ENCODE data around the gene SLC17A9.

Gene SLC17A9

DNA sequence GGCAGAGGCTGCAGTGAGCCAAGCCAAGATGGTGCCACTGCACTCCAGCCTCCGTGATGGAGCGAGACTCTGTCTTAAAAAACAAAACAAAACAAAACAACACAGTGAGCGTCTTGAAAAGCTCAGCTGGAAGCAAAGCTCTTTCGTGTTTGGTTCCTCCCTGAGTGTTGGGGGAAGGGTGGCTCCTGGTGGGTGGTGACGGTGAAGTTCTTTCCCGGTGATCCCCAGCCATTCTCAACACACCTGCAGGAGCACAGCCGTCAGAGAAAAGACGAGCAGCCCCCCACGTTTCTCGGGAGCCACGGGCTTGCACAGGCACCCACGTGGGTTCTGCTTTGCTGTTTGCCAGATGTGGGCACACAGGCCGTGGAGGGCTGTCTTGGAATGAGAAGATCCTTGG is 51.0 kb downstream of the SLC17A9 start:
- no peak for DNase-seq (ENCODE audit: low read depth)

DNA sequence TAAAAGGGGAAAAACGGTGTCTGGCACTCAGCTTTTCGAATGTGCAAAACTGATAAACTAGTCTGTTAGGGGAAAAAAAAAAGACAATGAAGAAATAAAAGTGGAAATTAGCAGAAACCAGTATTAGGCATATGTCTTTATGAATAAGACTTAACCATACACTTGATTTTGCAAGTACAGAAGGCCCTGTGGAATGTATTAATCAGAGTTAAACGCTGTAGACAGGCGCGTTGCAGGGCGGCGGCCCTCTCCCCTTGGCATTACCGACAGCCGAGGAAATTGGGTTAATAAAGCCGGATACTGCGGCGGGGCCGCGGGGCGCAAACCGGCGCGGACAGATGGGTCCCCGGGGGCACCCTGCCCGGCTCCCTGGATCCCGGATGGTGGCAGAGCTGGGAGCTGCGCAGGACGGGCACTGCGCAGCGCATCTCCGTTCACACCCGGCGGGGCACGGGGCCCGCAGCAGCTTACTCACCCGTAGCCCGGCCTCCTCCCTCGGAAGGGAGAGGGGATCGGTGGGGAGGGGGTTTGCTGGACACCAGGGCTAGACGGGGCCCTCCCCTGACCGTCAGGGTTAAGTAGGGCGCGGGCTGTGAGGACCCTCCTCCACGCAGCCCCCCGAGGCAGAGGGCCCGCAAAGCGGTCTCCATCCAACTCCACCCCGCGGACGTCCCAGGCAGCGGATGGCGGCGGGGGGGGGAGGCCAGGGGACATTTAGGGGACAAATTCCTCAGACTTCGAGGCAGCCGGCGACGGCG is 52.3 kb downstream of the SLC17A9 start:
- DNase-seq (ENCODE audit: low read depth), result no peak

DNA sequence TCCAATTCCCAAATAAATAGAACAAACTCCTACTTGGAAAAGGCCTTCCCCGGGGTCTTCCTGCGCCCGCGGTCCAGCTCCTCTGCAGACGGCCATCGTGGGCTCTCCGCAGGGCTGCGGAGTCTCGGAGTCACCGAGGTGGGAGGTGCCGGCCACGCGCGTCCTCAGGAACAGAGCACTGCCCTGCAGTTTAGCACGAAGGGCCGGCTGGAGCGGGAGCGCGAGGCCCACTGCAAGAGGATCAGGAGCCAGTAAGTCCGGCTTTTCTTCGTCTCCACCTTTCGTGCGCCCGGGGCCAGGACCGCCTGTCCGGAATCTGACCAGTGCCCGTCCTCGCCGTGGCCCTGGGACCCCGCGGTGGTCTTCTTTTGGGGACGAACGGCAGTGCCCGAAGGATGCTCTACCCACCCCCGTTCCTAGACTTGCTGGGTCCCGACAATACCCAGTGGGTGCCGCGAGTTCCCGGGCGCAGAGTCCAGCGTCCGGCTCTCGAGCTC is 52.9 kb downstream of the SLC17A9 start:
- DNase-seq (ENCODE audit: low read depth), result no peak

DNA sequence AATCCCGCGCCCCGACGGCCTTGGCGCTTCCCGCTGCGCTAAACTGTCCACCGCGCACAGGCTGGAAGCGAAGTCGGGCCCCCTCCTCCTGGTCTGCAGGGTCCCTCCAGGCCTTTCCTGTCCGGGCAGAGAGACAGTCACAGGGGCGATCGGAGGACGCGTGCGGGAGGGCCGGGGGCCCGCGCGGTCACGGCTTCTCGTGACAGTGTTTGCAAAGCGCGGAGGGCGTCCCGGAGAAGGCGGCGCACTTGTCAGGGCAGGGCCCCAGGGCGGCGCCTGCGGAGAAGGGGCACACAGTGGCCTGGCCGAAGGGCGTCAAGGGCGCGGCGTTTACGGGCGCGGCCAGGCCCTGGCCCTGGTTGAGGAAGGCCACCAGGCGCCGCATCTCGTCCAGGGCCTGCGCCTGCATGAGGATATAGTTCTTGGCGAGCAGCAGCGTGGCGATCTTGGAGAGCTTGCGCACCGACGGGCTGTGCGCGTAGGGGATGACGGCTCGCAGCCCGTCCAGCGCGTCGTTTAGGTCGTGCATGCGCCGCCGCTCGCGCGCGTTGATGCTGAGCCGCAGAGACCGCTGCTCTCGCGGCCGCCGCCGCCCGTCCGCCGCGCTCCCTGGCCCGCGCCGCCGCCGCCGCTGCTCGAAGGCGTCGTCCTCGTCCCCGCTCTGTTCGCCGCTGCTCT is 53.5 kb downstream of the SLC17A9 start:
- DNase-seq (ENCODE audit: low read depth), result no peak

DNA sequence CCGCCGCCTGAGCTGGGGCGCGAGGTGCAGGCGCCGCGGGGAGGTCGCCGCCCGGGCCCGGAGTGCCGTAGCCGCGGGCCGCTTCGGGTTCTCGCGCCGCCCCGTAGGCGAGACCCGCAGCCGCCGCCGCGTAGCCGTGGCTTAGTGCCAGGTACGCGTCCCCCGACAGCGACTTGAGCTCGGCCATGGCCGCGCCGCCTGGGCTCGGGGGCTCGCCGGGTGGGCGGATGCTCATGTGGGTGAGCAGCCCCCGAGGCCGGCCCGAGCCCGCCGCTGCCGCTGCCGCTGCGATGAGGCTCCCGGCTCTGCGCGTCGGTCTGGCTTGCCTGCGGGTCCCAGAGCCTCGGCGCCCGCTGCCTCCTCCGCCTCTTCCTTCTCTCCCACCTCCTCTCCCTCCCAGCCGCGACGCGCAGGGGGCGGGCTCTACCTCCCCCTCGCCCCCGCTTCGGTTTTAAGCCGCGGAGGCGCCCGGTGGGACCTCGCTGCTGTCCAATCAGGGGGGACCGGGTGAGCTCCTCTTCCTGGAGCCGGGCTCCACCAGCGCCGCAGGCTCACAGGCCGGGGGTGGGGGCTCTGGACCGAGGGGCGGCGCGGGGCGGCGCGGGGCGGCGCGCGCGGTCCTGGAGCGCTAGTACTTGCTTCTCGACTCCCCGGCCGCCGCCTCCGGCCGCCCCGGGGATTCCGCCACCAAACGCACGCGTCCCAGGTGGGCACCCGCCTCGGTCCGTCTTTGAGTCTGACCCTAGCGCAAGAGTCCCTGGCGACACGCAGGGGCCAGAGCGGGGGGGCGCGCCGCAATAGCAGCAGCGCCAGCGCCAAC is 54.2 kb downstream of the SLC17A9 start, which contains the start of gene BHLHE23:
BHLHE23 (minus strand) TSS at position 425 of the 820 bp plus-strand sequence; CDS start at position 235, 190 bp downstream.
- DNase-seq (ENCODE audit: low read depth), result no peak

DNA sequence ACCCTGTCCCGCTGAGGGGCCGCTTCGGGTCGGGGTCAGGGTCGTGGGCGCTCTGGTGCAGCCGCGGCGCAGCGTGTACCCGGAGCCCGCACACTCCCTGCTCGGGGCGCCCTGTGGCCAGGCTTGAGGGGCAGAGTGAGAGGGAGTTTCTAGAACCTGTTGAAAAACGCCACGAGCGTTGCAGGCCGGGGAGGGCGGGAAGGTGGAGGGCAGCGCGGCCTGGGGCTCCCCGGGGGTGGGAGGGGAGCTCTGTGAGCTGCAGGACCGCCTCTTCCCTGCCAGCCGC is 54.8 kb downstream of the SLC17A9 start:
- no peak for DNase-seq (ENCODE audit: low read depth)

DNA sequence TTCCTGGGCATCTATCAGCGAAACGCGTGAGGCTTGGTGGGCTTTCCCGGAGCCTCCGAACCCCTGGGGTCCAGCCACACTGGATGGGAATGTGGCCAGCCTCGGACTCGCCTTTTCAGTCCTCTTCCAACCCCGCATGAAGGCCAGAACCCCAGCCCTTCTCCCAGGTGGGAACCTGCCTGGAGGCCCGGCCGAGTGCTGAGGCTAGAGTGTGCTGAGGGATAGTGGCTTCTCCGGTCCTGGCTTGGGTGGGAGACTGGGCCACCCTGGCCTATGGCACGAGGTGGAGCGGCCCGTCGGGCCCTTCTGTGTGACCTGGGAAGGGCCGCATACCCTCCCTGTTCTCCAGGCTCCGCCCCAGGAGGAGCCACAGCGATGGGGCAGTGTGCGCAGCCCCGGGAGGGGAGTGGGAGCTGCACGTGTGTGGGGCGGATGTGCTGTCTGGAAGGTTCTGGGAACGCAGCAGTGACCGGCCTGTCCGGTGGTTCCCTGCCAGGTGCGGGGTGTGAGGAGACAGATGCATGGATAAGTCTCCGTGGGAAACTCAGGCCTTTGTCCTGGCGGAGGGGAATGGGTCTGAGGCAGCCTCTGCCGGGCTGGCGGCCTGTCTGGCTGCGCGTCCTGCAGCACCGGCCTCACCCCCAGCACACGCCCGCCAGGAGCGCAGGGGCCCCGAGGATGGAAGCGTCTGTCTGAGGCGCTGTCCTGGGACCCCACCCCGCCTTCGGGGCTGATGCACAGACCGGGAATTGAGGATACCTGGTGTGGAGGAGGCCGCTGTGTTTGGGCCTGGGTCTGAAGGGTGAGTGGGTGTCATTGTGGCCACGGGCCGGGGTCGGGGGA is 55.4 kb downstream of the SLC17A9 start:
- DNase-seq (ENCODE audit: low read depth), result no peak

DNA sequence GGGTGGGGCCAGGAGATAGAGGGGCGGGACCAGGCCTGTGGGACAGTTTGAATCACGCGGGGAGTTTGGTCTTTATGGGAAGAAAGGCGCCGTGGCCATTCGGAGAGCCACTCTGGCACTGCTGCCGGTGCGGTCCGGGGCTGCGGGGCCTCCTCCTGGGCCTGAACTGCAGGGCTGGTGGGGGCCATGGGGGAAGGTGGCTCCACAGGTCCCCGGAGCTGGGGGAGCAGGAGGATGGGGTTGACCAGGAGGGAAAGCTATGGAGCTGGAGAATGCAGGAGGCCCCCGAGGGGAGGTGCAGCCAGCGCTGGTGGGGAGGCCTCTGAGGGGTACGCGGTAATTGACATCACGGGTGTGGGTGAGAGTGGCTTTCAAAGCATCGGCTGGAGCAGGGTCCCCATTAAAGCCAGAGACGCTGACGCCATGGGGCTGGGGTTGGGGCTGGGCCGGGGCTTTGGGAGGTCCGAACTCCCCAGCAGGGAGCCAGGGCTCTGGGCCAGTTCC is 56.1 kb downstream of the SLC17A9 start:
- no peak for DNase-seq (ENCODE audit: low read depth)

DNA sequence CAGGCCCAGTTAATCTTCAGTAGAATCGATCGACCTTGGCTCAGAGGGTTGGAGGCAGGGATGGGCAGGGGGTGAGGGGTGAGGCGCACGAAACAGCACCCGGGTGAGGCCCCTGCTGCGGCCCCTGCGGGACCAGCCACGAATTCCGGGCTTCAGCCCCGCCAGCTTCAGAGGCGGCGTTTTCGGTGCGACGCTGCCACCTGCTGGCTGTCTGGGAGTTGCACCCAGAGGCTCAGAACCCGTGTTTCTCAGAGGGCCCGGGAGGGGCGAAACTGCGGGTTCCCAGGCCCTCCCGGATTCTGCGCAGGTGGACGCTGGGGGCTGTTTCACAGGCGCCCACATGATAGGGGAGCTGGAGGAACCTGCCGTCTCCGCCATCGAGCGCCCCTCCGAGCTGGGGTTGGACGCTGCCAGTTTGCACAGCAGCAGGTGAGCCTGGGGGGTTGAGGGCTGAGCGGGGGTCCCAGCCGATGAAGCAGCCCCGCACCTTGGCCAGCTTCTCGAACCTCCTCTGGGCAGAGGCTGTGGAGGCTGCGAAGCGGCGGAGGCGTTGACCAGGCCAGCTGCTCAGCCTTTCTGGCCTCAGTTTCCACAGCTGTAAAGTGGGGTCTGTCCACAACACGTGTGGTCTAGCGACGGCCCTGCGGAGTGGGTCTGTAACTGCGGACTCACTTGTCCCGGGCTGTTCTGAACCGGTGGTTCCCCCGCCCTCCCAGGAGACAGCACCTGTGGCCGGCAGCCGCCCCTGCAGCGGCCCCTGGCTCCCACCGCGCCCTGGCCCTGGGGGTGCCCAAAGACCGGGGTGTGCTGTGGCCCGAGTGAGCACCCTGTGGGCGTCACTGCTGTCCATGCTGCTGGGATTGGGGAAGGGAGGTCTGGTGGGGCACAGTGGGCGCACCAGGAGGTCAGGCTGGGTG is 56.8 kb downstream of the SLC17A9 start:
- DNase-seq (ENCODE audit: low read depth), result peak; percentile 73

DNA sequence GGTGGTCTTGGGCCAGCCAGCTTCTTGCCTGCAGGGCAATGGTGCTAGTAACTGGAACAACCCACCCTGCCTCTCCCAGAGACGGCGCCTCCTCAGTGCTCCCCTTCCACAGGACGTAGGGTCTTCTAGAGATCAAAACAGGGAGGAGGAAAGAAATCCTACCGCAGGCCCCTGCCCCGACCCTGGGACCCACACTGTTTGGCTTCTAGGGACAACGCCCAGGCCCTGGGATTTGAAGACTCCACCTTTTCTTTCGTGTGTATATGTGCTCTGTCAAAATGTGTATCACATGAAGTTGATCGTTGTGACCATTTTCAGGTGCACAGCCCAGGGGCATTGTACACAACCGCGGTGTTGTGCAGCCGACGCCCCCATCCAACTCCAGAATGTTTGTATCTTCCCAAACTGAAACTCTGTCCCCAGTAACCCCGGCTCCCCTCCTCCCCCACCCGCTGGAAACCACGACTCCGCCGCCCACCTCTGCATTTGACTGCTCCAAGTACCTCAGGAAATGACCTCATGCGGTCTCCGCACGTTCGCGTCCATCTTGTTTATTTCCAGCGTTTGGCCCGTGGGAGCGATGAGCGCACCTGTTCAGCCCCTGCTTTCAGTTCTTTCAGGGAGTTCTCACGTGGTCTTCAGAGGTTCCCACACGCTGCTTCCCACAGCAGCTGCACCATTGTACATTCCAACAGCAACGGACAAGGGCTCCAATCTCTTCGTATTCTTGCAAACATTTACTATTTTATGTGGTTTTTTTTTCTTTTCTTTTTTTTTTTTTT is 57.7 kb downstream of the SLC17A9 start:
- DNase-seq (ENCODE audit: low read depth), result peak; percentile 44

DNA sequence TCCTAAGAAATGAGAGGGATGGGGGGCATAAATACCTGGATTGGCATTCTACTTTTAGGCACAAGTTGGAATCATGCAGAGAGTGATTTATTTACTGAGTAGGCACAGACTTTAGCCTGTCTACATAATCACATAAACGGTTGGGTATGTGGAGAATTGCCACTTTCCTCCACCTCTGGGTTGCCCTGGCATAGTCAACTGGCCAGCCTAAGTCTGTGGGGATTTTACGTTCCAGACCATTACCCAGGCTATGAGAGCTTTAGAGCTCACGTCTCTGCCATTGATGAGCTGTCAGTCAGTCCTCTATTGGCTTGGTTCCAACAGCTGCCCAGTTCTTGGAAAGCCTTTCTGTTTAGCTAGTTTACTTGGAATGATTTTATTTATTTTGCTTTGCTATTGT is 59.3 kb downstream of the SLC17A9 start:
- no peak for DNase-seq (ENCODE audit: low read depth)

DNA sequence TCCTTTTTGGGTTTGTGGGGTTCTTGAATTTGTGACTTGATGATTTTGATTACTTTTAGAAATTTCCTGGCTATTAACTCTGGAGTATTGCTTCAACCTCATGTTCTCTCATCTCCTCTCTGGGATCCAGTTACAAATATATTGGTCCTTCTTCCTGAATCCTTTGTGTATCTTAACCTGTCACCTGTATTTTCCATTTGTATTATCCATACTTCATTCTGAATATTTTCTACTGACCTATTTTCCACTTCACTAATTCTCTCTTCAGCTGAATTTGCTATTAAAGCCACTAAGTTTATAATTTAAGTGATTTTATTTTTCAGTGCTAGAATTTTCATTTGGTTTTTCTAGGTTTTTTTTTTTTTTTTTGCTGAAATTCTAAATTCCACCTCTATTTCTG is 60.7 kb downstream of the SLC17A9 start:
- DNase-seq (ENCODE audit: low read depth), result no peak

DNA sequence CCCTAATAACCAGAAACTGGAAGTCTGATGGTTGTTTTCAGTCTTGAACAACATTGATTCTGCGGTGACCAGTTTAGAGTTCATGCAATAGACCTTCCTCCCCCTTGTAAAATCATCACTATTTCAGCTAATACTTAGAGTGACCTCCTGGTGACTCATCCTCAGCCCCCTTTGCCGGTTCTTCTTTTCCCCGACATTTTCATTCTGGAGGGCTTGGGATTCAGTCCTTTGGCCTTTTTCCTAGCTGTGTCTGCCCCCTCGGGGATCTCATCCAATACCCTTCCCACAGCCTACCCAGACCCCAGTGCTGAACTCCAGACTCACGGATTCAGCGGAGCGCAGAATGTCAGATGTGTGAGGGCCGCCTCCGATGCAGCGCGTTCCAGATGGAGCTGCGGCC is 61.8 kb downstream of the SLC17A9 start:
- no peak for DNase-seq (ENCODE audit: low read depth)

DNA sequence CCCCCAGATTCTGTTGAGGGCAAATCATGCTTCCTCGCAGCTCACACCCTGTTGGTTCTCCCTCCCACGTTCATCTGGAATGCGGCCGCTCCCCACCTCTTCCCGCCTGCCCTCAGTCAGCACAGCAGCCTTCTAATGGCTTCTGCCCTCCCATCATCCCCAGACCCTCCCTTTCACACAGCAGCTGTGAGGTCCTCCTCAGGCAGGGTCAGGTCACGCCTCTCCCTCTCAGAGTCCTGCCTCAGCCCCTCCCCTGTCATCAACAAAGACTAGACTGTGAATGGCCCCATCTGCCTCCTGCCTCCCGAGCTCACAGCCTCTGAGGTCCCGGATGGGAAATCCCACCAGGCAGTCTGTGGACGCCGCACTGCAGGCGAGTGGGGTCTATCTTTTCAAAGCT is 62.2 kb downstream of the SLC17A9 start:
- DNase-seq (ENCODE audit: low read depth), result no peak

DNA sequence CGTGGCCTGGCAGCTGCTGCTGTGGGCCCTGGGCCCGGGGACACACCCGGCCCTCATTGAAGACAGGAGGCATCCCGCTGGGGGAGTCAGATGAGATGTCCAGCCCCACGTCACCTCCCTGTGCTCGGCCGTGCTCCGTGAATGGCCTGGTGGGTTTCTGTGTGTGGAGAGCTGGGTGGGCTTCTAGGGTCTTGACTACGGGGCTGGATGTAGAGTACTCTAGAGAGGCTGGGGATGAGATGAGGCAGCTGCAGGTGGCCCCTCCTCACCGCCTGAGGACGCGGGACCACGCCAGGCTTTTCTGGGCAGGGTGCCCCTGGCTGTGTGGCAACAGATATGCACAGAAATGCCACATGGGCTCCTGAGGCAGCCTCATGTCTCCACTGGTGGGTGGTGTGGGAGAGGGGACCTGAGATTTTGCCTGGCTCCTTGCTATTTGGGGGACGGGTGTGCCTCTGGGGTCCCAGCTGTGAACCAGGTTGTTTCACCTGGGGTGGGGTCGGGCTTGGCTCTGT is 62.7 kb downstream of the SLC17A9 start:
- DNase-seq (ENCODE audit: low read depth), result no peak

DNA sequence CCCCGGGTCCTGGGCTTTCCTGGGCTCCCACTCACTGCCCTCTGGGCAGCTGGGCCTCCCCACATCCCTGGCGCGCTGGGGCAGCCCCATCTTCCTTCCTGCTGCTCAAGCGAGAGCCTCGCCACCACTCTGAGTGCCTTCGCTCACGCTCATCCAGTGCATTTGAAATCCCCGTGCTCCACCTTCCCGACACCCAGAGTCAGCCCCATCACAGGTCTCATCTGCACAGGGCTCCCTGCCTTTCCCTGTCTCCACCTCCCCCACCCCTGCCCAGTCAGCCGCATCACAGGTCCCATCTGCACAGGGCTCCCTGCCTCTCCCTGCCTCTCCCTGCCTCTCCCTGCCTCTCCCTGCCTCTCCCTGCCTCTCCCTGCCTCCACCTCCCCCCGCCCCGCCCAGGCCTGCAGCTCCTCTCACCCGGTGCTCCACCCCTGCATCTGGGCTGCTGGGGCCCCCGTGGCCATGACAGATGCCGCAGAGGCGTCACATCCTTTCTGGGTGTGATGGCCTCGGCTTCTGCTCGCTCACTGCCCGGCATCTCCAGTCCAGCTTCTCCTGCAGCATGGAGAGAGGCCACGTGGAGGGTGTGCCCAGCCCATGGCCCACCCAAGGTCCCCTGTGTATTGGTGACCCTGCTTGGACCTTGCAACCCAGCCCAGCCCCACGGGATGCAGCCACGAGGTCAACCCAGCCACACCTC is 63.3 kb downstream of the SLC17A9 start:
- DNase-seq (ENCODE audit: low read depth), result no peak

DNA sequence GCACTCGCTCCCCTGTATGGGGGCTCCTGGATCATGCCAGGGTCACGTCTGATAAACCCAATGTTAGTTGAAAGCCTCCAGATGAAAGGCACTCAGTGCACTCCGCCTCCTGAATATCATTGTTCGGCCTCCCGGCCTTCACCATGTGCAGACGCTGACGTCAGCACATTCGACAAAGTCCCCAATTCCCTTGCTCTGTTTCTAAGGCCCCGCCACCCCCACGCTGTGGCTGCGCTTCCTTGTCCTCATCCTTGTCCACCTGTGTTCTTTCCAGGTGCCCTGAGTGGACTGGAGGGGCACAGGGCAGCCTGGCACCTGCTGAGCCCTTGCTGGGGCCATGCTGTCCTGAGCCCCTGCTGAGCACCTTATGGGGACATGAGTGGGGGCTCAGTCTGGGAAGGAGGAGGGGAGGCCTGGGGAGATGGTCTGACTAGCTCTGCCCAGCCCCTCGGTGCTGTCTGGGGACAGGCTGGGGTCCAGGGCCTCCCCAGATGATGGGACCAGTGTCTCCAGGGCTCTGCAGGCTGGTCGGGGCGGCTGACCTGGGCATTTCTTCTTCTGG is 64.1 kb downstream of the SLC17A9 start:
- DNase-seq (ENCODE audit: low read depth), result no peak

DNA sequence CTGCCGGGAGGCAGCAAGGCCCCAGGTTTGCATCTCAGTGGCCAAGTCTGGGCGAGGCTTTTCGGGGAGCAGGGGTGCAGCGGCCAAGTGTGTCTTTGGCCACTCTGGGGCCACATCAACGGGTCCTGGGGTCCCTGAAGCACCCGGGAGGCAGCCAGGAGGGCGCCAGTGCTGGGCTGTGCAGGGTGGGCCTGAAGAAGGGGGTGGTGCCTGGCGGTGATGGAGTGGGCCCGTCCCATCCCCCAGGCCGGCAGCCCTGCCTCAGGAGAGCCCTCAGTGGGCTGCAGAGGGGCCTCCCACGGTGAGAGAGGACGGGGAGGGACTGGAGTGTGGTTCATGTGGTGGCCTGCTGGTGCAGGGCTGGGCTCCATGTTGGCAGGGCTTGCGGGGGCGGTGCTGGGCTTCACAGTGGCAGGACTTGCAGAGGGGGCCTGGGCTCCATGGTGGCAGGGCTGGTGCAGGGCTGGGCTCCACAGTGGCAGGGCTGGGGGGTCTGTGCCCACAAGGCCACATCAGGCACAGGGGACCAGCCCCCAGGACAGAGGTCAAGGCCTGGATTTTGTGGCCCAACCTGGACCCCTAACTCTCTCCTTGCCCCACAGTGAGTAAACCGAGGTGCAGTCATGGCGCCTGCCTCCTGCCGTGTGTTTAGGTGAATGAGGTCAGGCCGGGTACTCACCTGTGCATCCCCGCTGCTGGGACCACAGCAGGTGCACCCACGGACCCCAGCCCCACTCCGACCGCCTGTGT is 64.7 kb downstream of the SLC17A9 start:
- no peak for DNase-seq (ENCODE audit: low read depth)

Measured in activated T-helper 1 cell treated with Interleukin-2 at 50 U/mL for 16 hours (primary cell).